ENCODE data around the gene ADAM33. TPM values are rescaled to one million over a fixed set of nuclear protein-coding genes. Genes with fewer than 3 reads are reported as not detected.

The ADAM33 gene
- total RNA-seq, 1 donor from 2014 or later = 34.7 TPM

DNA sequence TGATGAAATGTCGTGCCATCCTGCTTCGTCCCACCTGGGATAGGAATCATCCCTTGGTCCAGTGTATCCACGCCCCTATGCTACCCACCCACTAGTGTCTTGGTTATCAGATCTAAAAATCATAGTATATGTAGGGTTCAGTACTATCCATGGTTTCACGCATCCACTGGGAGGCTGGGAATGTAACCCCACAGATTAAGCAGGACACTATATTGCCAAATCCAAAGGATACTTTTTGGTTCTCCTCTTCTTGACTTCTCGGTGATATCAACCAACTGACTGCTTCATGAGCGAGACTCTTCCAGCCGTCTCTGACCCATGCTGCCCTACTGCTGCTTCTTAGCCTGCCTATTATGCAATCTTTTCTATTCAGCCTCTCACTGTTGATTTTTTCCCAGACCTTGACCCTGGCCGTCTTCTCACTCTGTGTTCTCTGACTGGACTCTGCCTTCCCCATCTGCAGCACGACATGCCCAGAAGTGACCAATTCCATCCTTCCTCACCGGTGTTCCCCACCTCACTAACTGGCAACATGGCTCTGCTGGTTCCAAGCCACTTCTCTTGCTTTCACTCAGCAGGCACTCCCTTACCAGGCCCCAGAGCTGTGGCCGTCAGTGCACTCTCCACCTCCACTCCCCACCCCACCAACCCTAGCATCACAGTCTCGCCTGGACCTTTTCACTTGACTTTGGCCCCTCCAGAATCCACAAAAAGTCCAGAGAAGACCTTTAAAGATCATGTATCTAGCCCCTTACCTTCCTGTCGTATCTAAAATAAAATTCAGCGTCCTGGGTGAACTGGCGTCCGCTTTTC, 53.1 kb downstream of the ADAM33 start:
- Mint-ChIP-seq H3K36me3 (ENCODE audit: unreplicated experiment) (peaks cover 26% of the 10 kb centered on the region), H3K9me3 (ENCODE audit: unreplicated experiment) (no peaks in the 10 kb centered on the region), H3K27me3 (ENCODE audit: unreplicated experiment) (no peaks in the 10 kb centered on the region), H3K4me1 (ENCODE audit: unreplicated experiment) (no peaks in the 10 kb centered on the region), H3K4me3 (ENCODE audit: unreplicated experiment) (no peak overlapping the region), H3K27ac (ENCODE audit: unreplicated experiment) (no peak overlapping the region)
- TF ChIP-seq, protein P1, sequence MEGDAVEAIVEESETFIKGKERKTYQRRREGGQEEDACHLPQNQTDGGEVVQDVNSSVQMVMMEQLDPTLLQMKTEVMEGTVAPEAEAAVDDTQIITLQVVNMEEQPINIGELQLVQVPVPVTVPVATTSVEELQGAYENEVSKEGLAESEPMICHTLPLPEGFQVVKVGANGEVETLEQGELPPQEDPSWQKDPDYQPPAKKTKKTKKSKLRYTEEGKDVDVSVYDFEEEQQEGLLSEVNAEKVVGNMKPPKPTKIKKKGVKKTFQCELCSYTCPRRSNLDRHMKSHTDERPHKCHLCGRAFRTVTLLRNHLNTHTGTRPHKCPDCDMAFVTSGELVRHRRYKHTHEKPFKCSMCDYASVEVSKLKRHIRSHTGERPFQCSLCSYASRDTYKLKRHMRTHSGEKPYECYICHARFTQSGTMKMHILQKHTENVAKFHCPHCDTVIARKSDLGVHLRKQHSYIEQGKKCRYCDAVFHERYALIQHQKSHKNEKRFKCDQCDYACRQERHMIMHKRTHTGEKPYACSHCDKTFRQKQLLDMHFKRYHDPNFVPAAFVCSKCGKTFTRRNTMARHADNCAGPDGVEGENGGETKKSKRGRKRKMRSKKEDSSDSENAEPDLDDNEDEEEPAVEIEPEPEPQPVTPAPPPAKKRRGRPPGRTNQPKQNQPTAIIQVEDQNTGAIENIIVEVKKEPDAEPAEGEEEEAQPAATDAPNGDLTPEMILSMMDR (IDR thresholded peaks at IDR 0.05) = no peak
- no peak for DNase-seq (ENCODE audit: extremely low spot score, unreplicated experiment)

DNA sequence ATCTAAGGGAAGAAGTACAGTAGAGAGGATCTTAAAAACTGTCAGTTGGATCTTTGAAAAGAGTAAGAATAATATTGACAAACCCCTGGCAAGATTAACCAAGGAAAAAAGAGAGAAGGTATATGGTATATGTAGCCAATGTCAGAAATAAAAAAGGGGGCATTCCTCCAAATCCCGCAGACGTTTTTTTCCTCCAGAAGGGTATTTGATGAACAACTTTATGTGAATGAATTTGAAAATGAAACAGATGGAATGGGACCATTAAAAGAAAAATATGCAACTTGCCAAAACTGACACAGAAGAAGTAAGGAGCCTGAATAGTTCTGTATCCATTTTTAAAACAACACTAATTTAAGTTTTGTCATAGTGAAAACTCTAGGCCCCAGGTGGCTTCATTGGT, 54.3 kb downstream of the ADAM33 start:
- H3K4me1 Mint-ChIP-seq (ENCODE audit: unreplicated experiment) = no peaks in the 10 kb centered on the region
- H3K9me3 Mint-ChIP-seq (ENCODE audit: unreplicated experiment) = no peaks in the 10 kb centered on the region
- no peaks in the 10 kb centered on the region for H3K27me3 Mint-ChIP-seq (ENCODE audit: unreplicated experiment)
- no peak overlapping the region for H3K4me3 Mint-ChIP-seq (ENCODE audit: unreplicated experiment)
- H3K27ac Mint-ChIP-seq (ENCODE audit: unreplicated experiment) = no peak overlapping the region
- H3K36me3 Mint-ChIP-seq (ENCODE audit: unreplicated experiment) = peaks cover 28% of the 10 kb centered on the region
- DNase-seq (ENCODE audit: extremely low spot score, unreplicated experiment) = no peak
- TF ChIP-seq, protein P1 (IDR thresholded peaks at IDR 0.05) = no peak

DNA sequence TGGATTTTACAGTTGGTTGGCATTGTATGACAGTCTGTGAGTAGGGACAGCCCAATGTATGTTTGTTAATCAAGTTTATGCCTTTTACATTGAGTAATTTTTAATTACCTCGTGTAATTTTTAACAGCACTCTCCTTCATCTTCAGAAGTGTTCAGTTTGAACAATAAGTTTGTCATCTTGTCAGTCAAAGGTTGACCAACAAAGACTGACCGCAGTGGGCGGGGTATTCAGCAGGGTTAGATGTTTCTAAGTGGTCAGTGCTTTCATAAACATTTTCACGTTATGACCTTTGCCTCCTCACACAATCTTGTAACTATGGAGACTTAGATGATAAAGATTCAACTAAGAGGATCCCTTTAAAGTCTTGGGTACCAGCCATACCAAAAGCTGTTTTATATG, 59.4 kb downstream of the ADAM33 start:
- no peak overlapping the region for H3K4me3 Mint-ChIP-seq (ENCODE audit: unreplicated experiment)
- H3K4me1 Mint-ChIP-seq (ENCODE audit: unreplicated experiment) = no peaks in the 10 kb centered on the region
- TF ChIP-seq, protein P1 (IDR thresholded peaks at IDR 0.05) = no peak
- H3K9me3 Mint-ChIP-seq (ENCODE audit: unreplicated experiment) = no peaks in the 10 kb centered on the region
- DNase-seq (ENCODE audit: extremely low spot score, unreplicated experiment) = no peak
- H3K36me3 Mint-ChIP-seq (ENCODE audit: unreplicated experiment) = peaks cover 12% of the 10 kb centered on the region
- no peaks in the 10 kb centered on the region for H3K27me3 Mint-ChIP-seq (ENCODE audit: unreplicated experiment)
- H3K27ac Mint-ChIP-seq (ENCODE audit: unreplicated experiment) = no peak overlapping the region

DNA sequence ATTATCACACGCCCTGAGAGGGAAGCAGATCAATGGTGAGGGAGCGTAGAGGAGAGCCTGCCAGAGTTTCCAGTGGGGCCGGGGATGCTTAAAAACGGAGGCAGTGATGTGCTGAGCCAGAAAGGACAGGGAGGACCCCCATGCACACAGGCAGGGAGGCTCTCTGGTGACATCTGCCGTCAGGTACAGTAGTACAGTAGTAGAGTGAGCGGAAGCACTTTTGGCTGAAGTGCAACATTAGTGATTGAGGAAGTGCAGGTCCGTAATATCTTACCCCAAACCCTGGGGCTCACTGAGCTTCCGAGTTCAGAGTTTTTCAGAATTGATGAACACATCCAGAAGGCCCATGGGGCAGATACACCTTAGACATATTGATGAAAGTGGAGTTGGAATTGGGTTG, 60.7 kb downstream of the ADAM33 start:
- Mint-ChIP-seq H3K4me1 (ENCODE audit: unreplicated experiment) (no peaks in the 10 kb centered on the region), H3K36me3 (ENCODE audit: unreplicated experiment) (peaks cover 13% of the 10 kb centered on the region), H3K9me3 (ENCODE audit: unreplicated experiment) (no peaks in the 10 kb centered on the region), H3K27ac (ENCODE audit: unreplicated experiment) (no peak overlapping the region), H3K4me3 (ENCODE audit: unreplicated experiment) (no peak overlapping the region), H3K27me3 (ENCODE audit: unreplicated experiment) (no peaks in the 10 kb centered on the region)
- DNase-seq (ENCODE audit: extremely low spot score, unreplicated experiment) = no peak
- TF ChIP-seq, protein P1 (IDR thresholded peaks at IDR 0.05) = no peak

Other genes with a start within 250 kb of the ADAM33 start
- gene ATRN, start 211.0 kb downstream of the ADAM33 start, total RNA-seq = 50.1 and 50.2 TPM in 2 replicates
- gene GFRA4, start 18.6 kb downstream of the ADAM33 start, total RNA-seq = not detected in 2 replicates
- gene SIGLEC1, start 30.6 kb upstream of the ADAM33 start, total RNA-seq = 0.21 TPM in 2 replicates
- gene HSPA12B, start 50.7 kb upstream of the ADAM33 start, total RNA-seq = not detected in 2 replicates
- gene ADISSP, start 85.7 kb upstream of the ADAM33 start, total RNA-seq = 24.3 and 25.2 TPM in 2 replicates
- gene SPEF1, start 99.4 kb upstream of the ADAM33 start, total RNA-seq = 0.24 TPM in 1 of 2 replicates, not detected in the other
- gene CENPB, start 104.7 kb upstream of the ADAM33 start, total RNA-seq = 87.7 and 92.2 TPM in 2 replicates
- gene CDC25B, start 114.3 kb upstream of the ADAM33 start, total RNA-seq = 193 and 197 TPM in 2 replicates
- 22.8 and 24.3 TPM in 2 replicates for gene AP5S1, start 138.5 kb upstream of the ADAM33 start, total RNA-seq
- 47.0 and 49.7 TPM in 2 replicates for gene MAVS, start 164.8 kb upstream of the ADAM33 start, total RNA-seq
- 41.9 and 54.2 TPM in 2 replicates for gene PANK2, start 207.4 kb upstream of the ADAM33 start, total RNA-seq

Measured in osteocyte (in vitro differentiated cells).